ENCODE data around the gene INCENP. TPM values are rescaled to one million over a fixed set of nuclear protein-coding genes. Genes with fewer than 3 reads are reported as not detected.
A peak's percentile ranks its signal among the peaks of the same experiment; 100 is the strongest.

The INCENP gene
- total and polyA plus RNA-seq, 8 donors = 2.6 to 32.1 (median 5.1) TPM

GRCh38 chr11:62141111-62142042, 17.6 kb downstream of the INCENP start:
- peak in 1 of 2 donors; percentile 17 for DNase-seq
- no peaks in the 10 kb centered on the region for H3K4me1 ChIP-seq
- peaks cover 56 to 98% (median 87%) of the 10 kb centered on the region in 4 donors for H3K36me3 ChIP-seq
- no peak overlapping the region for H3K27ac ChIP-seq
- no peak overlapping the region for H3K4me3 ChIP-seq
- no peaks in the 10 kb centered on the region for H3K27me3 ChIP-seq
- no peaks in the 10 kb centered on the region for H3K9me3 ChIP-seq
- WGBS, 5 donors = 86 to 97% (median 89%) methylated on average over 19 to 22 of the region's 22 CpGs
- TF ChIP-seq EP300 (IDR thresholded peaks at IDR 0.05) (no peak), POLR2A (IDR thresholded peaks at IDR 0.05) (no peak), POLR2AphosphoS5 (IDR thresholded peaks at IDR 0.05) (no peak)
- TF ChIP-seq, protein P1, sequence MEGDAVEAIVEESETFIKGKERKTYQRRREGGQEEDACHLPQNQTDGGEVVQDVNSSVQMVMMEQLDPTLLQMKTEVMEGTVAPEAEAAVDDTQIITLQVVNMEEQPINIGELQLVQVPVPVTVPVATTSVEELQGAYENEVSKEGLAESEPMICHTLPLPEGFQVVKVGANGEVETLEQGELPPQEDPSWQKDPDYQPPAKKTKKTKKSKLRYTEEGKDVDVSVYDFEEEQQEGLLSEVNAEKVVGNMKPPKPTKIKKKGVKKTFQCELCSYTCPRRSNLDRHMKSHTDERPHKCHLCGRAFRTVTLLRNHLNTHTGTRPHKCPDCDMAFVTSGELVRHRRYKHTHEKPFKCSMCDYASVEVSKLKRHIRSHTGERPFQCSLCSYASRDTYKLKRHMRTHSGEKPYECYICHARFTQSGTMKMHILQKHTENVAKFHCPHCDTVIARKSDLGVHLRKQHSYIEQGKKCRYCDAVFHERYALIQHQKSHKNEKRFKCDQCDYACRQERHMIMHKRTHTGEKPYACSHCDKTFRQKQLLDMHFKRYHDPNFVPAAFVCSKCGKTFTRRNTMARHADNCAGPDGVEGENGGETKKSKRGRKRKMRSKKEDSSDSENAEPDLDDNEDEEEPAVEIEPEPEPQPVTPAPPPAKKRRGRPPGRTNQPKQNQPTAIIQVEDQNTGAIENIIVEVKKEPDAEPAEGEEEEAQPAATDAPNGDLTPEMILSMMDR (IDR thresholded peaks at IDR 0.05) = no peak
- intact Hi-C loops (cut with DNase I; ENCODE audit: low total_unique reads) = no loop called here

- H3K27me3 ChIP-seq = no peaks in the 10 kb centered on the region
- TF ChIP-seq, protein P1 (IDR thresholded peaks at IDR 0.05) = no peak
- TF ChIP-seq EP300 (IDR thresholded peaks at IDR 0.05) = no peak
- no peak for TF ChIP-seq POLR2AphosphoS5 (IDR thresholded peaks at IDR 0.05)
- TF ChIP-seq POLR2A (IDR thresholded peaks at IDR 0.05) = no peak
- H3K27ac ChIP-seq = no peak overlapping the region
- 94 to 100% (median 98%) methylated on average over 1 to 4 of the region's 4 CpGs for WGBS, 5 donors
- no peaks in the 10 kb centered on the region for H3K9me3 ChIP-seq
- DNase-seq = peak in 1 of 2 donors; percentile 0
- no peaks in the 10 kb centered on the region for H3K4me1 ChIP-seq
- intact Hi-C loops (cut with DNase I; ENCODE audit: low total_unique reads) = no loop called here
- H3K4me3 ChIP-seq = no peak overlapping the region
- peaks cover 62 to 100% (median 93%) of the 10 kb centered on the region in 4 donors for H3K36me3 ChIP-seq
Observed at GRCh38 chr11:62142043-62142375, 18.2 kb downstream of the INCENP start.

DNA sequence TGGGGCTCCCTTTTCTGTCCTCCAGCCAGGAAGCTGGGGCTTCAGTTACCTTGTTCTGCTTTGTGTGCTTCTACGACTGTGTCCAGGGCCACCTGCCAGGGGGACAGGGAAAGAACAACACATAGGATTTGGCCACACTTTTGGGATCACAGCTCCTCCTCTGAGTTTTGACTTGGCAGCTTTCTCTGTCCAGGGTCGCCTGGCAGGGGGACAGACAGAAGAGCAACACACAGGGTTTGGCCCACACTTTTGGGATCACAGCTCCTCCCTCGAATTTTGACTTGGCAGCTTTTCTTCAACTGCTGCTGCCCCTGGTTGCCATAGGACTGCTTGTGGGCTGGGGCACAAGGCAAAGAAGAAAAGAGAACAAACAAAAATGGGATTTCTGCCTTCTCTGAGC, 19.1 kb downstream of the INCENP start:
- intact Hi-C loops (cut with DNase I; ENCODE audit: low total_unique reads) = no loop called here
- no peak overlapping the region for H3K4me3 ChIP-seq
- H3K27me3 ChIP-seq = no peaks in the 10 kb centered on the region
- TF ChIP-seq, protein P1 (IDR thresholded peaks at IDR 0.05) = no peak
- TF ChIP-seq POLR2AphosphoS5 (IDR thresholded peaks at IDR 0.05) = no peak
- no peak for TF ChIP-seq POLR2A (IDR thresholded peaks at IDR 0.05)
- TF ChIP-seq EP300 (IDR thresholded peaks at IDR 0.05) = no peak
- peaks cover 65 to 100% (median 97%) of the 10 kb centered on the region in 4 donors for H3K36me3 ChIP-seq
- 65 to 76% (median 66%) methylated on average over 3 of the region's 3 CpGs for WGBS, 5 donors
- H3K27ac ChIP-seq = no peak overlapping the region
- peak in 1 of 2 donors; percentile 22 for DNase-seq
- no peaks in the 10 kb centered on the region for H3K9me3 ChIP-seq
- H3K4me1 ChIP-seq = no peaks in the 10 kb centered on the region

DNA sequence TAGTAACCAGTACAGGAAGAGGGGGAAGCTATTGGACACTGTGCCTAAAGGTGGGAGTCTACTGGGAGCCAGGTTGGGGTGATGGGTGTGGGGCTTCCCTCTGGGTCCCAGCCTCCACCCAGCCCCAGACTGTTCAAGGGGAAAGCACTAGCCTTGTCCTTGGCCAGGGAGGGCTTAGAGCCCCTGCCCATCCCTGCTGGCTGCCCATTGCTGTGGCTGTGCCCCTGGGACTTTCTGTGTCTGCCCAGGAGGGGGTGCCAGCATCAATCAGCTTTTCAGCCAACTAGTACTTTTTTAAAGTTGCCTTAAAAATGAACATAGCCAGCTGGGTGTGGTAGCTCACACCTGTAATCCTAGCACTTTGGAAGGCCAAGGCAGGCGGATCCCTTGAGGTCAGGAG, 19.9 kb downstream of the INCENP start:
- H3K36me3 ChIP-seq = peaks cover 70 to 100% (median 97%) of the 10 kb centered on the region in 4 donors
- H3K4me3 ChIP-seq = no peak overlapping the region
- H3K4me1 ChIP-seq = no peaks in the 10 kb centered on the region
- H3K27ac ChIP-seq = no peak overlapping the region
- no peaks in the 10 kb centered on the region for H3K9me3 ChIP-seq
- peak in 1 of 2 donors; percentile 13 for DNase-seq
- intact Hi-C loops (cut with DNase I; ENCODE audit: low total_unique reads) = no loop called here
- H3K27me3 ChIP-seq = no peaks in the 10 kb centered on the region
- TF ChIP-seq POLR2A (IDR thresholded peaks at IDR 0.05) = no peak
- TF ChIP-seq EP300 (IDR thresholded peaks at IDR 0.05) = no peak
- TF ChIP-seq, protein P1 (IDR thresholded peaks at IDR 0.05) = no peak
- WGBS, 5 donors = 80 to 100% (median 86%) methylated on average over 1 of the region's 1 CpG

Data from stomach (tissue), 9 donors.